AG09309 (cell line): Measurements from ENCODE around the gene CCRL2.

ENCODE experiments used
- DNase-seq: peaks from one replicate; pipeline ENCODE4 v3.0.0-alpha.2; 2010; ENCODE audit warnings: low read depth
- H3K4me3 ChIP-seq: 2 replicates; pipeline ENCODE4 v1.5.1; 2011; ENCODE audit warnings: mild to moderate bottlenecking, low read depth, low read length, moderate library complexity; ENCODE audit not compliant: control insufficient read depth
- TF ChIP-seq, protein P1 (sequence below): IDR thresholded peaks from 2 replicates; pipeline ENCODE4 v1.5.1; 2011; ENCODE audit warnings: mild to moderate bottlenecking, low read depth, low read length, inconsistent platforms; ENCODE audit not compliant: insufficient read depth, control insufficient read depth; ENCODE audit errors: missing control alignments

CCRL2 gene

DNA sequence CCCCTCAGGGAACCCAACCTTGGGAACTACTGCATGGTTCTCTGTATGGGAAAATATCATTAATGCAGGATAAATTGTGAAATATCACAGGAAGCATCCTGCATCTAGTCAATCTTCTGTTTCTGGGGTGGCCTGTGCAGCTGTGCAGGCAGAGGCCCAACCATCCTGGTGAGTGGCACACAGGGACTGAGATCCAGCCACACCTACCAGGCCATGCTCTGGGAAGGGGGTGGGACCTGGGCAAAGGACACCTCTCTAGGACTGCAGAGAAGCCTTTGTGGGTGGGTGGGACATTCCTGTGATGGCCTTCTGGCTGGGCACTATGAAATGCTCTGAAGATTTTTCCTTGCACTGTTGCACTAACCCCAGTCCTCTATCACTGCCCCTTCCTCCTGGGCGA lies 26.8 kb downstream of the CCRL2 start:
- TF ChIP-seq, protein P1, sequence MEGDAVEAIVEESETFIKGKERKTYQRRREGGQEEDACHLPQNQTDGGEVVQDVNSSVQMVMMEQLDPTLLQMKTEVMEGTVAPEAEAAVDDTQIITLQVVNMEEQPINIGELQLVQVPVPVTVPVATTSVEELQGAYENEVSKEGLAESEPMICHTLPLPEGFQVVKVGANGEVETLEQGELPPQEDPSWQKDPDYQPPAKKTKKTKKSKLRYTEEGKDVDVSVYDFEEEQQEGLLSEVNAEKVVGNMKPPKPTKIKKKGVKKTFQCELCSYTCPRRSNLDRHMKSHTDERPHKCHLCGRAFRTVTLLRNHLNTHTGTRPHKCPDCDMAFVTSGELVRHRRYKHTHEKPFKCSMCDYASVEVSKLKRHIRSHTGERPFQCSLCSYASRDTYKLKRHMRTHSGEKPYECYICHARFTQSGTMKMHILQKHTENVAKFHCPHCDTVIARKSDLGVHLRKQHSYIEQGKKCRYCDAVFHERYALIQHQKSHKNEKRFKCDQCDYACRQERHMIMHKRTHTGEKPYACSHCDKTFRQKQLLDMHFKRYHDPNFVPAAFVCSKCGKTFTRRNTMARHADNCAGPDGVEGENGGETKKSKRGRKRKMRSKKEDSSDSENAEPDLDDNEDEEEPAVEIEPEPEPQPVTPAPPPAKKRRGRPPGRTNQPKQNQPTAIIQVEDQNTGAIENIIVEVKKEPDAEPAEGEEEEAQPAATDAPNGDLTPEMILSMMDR = no peak

DNA sequence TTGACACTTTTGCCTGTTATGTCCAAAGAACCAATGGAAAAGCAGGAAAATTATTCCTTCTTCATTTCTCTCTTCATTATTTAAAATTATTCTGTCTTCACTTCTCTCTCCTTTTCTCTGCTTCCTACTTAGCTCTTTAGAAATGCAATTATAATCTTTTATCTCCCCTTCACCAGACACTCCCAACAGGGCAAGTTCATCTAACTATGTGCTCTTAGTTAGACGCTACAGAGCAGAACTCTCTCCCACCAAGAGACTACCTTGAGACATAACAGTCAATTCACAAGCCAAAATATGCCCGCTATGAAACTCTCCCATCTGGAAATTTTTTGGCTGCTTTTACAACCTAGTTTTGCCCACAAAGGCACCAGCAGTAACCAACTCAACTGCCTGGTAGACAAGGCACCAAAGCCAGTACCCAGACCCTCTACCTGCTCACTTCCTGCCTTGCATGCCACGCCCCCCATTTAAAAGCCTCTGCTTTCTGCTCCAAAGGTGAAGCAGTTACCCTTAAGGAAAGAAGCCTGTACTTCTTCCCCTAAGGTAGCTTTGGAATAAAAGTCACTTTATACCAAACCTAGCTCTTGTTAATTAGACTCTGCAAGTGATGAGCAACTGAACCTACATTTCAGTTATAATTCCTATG lies 28.1 kb downstream of the CCRL2 start:
- no peak overlapping the region for H3K4me3 ChIP-seq
- TF ChIP-seq, protein P1 = no peak
- no peak for DNase-seq

More for the DNA sequence above, 26.8 kb downstream of the CCRL2 start:
- DNase-seq = no peak
- no peak overlapping the region for H3K4me3 ChIP-seq

DNA sequence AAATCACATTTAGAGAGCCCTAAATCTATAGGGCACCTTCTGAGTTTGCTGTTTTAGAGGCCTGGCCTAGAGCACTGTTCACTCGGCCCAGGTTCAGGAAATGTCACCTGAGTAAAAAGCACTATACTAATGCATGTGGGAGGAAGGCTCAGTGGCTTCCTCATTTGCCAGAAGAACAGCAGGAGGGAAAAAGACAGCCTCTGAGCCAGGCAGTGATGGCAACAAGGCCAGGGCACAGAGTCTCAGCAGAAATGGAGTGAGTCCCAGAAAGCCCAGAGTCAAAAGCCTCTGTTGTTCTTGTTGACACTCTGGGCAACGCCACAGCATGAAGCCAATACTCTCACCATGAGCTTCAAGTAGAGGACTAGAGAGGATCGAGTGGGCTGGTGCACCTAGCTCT lies 31.8 kb downstream of the CCRL2 start:
- TF ChIP-seq, protein P1 = no peak
- no peak for DNase-seq
- H3K4me3 ChIP-seq = no peak overlapping the region

DNA sequence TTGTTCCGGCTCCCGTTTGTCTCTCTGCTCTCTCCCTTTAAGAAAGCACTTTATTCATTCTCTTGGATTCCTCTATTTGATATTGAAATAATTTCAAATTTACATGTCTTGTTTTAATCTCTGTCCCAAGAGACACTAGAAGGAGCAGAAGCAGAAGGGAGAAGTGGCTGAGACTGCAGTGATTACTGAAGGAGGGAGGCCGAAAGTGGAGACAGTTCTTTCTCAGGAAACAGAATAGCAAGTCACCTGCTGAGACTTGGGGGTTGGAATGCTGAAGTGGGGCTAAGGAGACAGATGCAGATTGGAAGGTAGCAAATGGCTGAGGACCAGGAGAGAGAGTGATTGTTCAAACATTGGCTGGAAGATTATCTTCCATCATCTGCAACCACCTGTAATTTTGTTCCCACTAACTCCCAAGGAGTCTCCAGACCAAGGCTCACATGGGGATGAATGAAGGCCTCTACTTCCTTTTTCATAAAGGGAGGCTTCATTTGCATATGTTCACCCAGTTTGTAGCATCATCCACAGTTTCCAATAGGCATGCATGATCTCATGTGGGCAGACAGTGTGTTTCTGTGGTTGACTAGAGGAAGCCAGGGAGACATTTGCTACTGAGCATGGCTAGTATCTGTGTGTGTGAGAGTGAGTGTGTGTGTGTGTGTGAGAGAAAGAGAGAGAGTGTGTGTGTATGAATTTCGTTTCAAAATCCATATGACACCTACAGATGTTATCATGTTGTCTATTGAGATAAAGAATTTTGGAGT lies 33.7 kb downstream of the CCRL2 start:
- no peak overlapping the region for H3K4me3 ChIP-seq
- TF ChIP-seq, protein P1 = no peak
- DNase-seq = no peak

DNA sequence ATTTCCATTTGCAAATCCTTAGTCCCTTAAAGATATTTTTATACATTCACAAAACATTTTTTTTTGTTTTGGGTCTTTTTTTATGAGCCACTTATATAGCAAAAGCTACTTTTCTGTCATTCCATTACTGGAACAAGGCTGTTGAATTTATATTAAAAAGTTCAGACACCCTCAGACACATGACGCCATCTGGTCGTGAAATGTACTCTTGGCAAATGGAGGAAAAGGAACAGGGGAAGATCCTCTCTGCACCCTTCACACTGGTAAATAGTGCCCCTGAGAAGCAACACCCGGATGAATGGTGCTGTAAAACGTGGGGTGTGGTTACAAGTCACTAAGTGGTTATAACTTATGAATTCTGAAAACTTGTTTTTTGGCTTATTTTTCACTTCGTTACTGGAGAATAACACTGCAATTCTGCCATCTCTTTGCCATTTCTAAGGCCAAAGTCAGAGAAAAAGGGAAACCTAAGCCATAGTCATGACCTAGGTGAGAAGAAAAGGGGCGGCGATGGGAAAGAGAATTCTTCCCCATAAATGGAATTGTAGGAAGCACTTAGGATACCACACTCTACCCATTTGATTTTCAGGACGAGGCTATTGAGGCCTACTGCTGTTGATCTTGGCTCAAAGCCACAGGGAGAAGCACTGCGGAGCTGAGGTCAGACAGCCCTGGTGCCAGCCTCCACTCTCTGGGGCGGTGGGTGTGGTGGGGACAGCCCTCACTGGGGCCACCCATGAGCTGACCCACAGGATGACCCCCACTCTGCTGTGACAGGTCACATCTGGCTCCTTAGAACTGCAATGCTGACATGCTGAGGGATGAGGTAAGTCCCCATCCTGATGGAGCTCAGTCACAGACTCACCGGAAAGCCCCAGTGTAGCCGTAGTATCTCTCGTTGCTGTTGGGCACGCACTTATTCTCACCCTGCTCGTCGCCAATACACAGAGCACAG lies 35.8 kb downstream of the CCRL2 start:
- H3K4me3 ChIP-seq = no peak overlapping the region
- TF ChIP-seq, protein P1 = peak; percentile 57
- no peak for DNase-seq

DNA sequence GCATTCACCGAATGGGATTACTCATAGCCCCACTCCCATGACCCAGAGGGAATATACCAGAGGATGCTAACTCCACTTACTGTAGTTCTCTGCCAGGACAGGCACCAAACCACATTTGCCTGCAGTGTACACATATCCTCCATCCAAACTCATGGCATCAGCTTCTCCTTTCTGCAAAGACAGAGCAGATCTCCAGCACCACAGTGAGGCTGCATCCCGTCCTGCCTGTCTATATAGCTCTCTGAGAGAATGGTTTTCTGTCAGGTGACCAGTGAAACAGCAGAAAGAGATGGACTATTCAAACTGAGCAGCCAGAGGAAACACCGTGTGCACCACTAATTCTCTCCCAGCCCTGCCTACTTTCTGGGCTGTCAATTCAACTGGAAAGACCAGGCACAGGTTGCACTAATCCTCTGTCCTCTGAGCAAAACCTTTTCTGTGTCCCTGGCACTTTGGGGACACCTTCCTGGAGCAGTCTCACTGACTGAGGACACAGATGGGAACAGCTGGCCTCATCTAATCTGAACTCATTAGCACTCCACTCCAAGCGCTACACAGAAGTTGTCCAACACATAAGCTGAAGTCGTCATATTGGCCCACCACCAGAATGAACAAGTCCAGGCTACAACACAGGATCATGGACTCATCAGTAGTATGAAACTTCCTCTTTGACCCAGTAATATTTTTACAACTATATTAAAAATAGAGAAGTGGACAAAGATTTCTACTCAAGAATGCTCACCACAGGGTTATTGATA lies 40.3 kb downstream of the CCRL2 start:
- DNase-seq = no peak
- TF ChIP-seq, protein P1 = no peak
- H3K4me3 ChIP-seq = no peak overlapping the region
